ENCODE measurements around the gene GLIS2.

The GLIS2 gene

GRCh38 chr16:4315186-4316107, at the start of gene GLIS2:
Gene GLIS2 (plus strand): TSS chr16:4316067. CDS start chr16:4332281, 16,214 bp downstream.
- DNase-seq, result peak; percentile 94

GRCh38 chr16:4266372-4266771, 49.5 kb upstream of the GLIS2 start:
- DNase-seq, result peak; percentile 74

GRCh38 chr16:4270091-4270490, 45.8 kb upstream of the GLIS2 start:
- DNase-seq, result no peak

GRCh38 chr16:4270595-4270994, 45.3 kb upstream of the GLIS2 start:
- no peak for DNase-seq

- peak; percentile 96 for DNase-seq
Observed at GRCh38 chr16:4271176-4272113, 44.4 kb upstream of the GLIS2 start.

GRCh38 chr16:4272114-4272956, 43.5 kb upstream of the GLIS2 start:
- DNase-seq, result peak; percentile 76

GRCh38 chr16:4273858-4274311, 42.0 kb upstream of the GLIS2 start:
- DNase-seq, result peak; percentile 64

- no peak for DNase-seq
Observed at GRCh38 chr16:4275861-4276260, 40.0 kb upstream of the GLIS2 start.

GRCh38 chr16:4277987-4278513, 37.8 kb upstream of the GLIS2 start:
- DNase-seq, result no peak

GRCh38 chr16:4280625-4281024, 35.2 kb upstream of the GLIS2 start:
- no peak for DNase-seq

GRCh38 chr16:4283441-4283840, 32.4 kb upstream of the GLIS2 start:
- DNase-seq, result no peak

- DNase-seq, result no peak
Observed at GRCh38 chr16:4283939-4284338, 31.9 kb upstream of the GLIS2 start.

- DNase-seq, result no peak
Observed at GRCh38 chr16:4285167-4285566, 30.7 kb upstream of the GLIS2 start.

GRCh38 chr16:4288148-4288921, 27.5 kb upstream of the GLIS2 start:
- peak; percentile 83 for DNase-seq

- no peak for DNase-seq
Observed at GRCh38 chr16:4290236-4290830, 25.5 kb upstream of the GLIS2 start.

- no peak for DNase-seq
Observed at GRCh38 chr16:4291699-4292098, 24.2 kb upstream of the GLIS2 start.

- peak; percentile 20 for DNase-seq
Observed at GRCh38 chr16:4293181-4293716, 22.6 kb upstream of the GLIS2 start.

GRCh38 chr16:4293822-4294457, 21.9 kb upstream of the GLIS2 start:
- DNase-seq, result peak; percentile 63

- no peak for DNase-seq
Observed at GRCh38 chr16:4295581-4295980, 20.3 kb upstream of the GLIS2 start.

- DNase-seq, result no peak
Observed at GRCh38 chr16:4297480-4297879, 18.4 kb upstream of the GLIS2 start.
